Kidney epithelial cell (primary cell): Measurements from ENCODE around the gene BBS4. TPM values are rescaled to one million over a fixed set of nuclear protein-coding genes. Genes with fewer than 3 reads are reported as not detected.
"Not testable (repeated sequence)": the region's sequence is repeated elsewhere in the genome, so short reads cannot be mapped to it uniquely, and the experiment has no call there.

ENCODE experiments used
- DNase-seq: peaks from one replicate; pipeline ENCODE4 v3.0.0-alpha.2; 2010; ENCODE audit warnings: low read depth
- H3K27me3 ChIP-seq: 2 replicates; pipeline ENCODE4 v1.6.0; 2011; ENCODE audit warnings: low read length; ENCODE audit not compliant: control insufficient read depth, insufficient read depth
- H3K36me3 ChIP-seq: 2 replicates; pipeline ENCODE4 v1.5.1; 2011; ENCODE audit warnings: low read length; ENCODE audit not compliant: control insufficient read depth, insufficient read depth
- H3K4me3 ChIP-seq: 2 replicates; pipeline ENCODE4 v1.5.1; 2011; ENCODE audit warnings: low read depth, mild to moderate bottlenecking, control low read depth, low read length
- CTCF ChIP-seq: IDR thresholded peaks from 2 replicates; pipeline ENCODE4 v1.5.1; 2011; ENCODE audit warnings: mild to moderate bottlenecking, moderate library complexity, low read length, control low read depth, inconsistent platforms; ENCODE audit not compliant: insufficient read depth, poor library complexity, severe bottlenecking
- total RNA-seq: library from RNA; depleted of rRNA; stranded (reverse); fragments of >200 nt; gene quantifications from 2 replicates; pipeline ENCODE4 v1.2.3, GENCODE V29; 2015

The BBS4 gene
- total RNA-seq, 1 donor from 2014 or later = 30.7 TPM

DNA sequence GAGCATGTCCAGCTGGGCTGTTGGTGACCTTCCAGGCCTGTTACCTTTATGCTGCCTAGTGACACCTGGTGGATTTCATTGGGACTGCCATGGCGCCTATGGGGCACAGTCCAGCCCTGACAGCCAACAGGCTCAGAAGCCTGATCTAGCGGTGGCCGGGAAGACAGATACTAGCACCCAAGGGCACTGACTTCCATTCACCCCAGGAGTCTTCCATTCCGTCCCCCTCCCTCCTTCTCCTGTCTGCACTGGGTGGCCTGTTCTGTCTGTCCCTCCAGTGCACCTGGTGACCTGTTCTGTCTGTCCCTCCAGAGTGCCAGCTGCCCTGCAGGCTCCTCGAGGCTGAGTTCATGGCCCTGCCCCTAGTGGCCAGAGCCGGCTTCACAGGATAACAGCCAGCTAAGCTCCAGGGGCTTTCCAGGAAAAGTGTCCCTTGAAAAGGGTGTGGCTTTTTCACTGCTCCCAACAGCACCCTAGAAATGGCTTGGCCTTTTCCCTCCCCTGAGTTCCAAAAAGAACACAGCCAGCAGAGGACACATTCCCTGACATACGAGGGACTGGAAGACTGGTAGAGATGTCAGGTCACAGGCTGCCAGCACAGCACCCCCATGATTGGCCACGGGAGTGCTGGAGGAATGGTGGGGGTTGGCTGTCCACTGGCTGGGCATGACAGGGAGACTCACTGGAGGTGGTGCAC, 15.2 kb upstream of the BBS4 start:
- not testable (repeated sequence) for H3K27me3 ChIP-seq, H3K36me3 ChIP-seq, DNase-seq, H3K4me3 ChIP-seq
- TF ChIP-seq CTCF = peak; percentile 80

GRCh38 chr15:72671525-72671924, 14.5 kb upstream of the BBS4 start:
- TF ChIP-seq CTCF = no peak
- H3K27me3 ChIP-seq = no peaks in the 10 kb centered on the region
- no peaks in the 10 kb centered on the region for H3K36me3 ChIP-seq
- DNase-seq = no peak
- H3K4me3 ChIP-seq = no peak overlapping the region

DNA sequence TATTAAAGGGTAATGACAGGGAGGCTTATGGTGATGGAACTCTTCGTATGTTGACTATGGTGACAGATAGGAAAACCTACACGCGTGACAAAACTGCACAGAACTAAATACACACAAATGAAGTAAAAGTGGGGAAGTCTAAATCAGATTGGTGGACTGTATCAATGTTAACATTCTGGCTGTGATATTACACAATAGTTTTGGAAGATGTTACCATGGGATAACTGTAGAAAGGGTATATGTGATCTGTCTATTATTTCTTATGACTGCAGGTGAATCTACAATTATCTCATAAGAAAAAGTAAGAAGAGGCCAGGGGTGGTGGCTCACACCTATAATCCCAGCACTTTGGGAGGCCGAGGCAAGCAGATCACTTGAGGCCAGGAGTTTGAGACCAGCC, 9.2 kb upstream of the BBS4 start:
- Histone ChIP-seq H3K27me3 (peaks cover 13% of the 10 kb centered on the region), H3K36me3 (no peaks in the 10 kb centered on the region), H3K4me3 (no peak overlapping the region)
- TF ChIP-seq CTCF = no peak
- no peak for DNase-seq

- TF ChIP-seq CTCF = no peak
- peaks cover 13% of the 10 kb centered on the region for H3K27me3 ChIP-seq
Measured at GRCh38 chr15:72680931-72681330, 5.1 kb upstream of the BBS4 start.

DNA sequence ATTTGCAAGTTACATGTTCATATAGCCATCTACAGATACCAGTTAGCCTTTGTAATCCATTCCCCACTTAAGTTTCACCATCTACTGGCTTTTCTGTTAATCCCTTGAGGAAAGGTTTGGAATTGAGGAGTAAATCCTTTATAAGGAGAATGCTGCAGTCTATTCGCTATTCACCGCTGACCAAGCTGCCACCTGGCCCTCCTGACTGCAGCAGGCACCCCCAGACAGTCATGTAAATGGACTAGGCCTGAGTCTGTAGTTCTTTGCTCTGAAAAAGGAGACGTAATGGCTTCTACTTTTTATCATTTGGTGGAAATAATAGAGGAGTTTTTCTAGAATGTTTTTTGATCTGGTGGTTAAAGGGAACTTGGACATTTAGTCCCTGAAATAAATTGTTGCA, 3.2 kb upstream of the BBS4 start:
- peaks cover 13% of the 10 kb centered on the region for H3K27me3 ChIP-seq
- TF ChIP-seq CTCF = no peak

More at GRCh38 chr15:72680931-72681330, 5.1 kb upstream of the BBS4 start:
- DNase-seq = no peak
- Histone ChIP-seq H3K4me3 (no peak overlapping the region), H3K36me3 (no peaks in the 10 kb centered on the region)

GRCh38 chr15:72685301-72685924, 594 bp upstream of the BBS4 start:
- TF ChIP-seq CTCF = no peak
- Histone ChIP-seq H3K27me3 (peaks cover 2% of the 10 kb centered on the region), H3K4me3 (peak overlapping the region; percentile 74), H3K36me3 (no peaks in the 10 kb centered on the region)
- no peak for DNase-seq

More for the DNA sequence above, 3.2 kb upstream of the BBS4 start:
- DNase-seq = no peak
- Histone ChIP-seq H3K36me3 (no peaks in the 10 kb centered on the region), H3K4me3 (no peak overlapping the region)
